Naive thymus-derived CD4-positive, alpha-beta T cell (primary cell): ENCODE data around the gene ASXL2. TPM values are rescaled to one million over a fixed set of nuclear protein-coding genes. Genes with fewer than 3 reads are reported as not detected.

Experiments used
- ATAC-seq: fragments of 150-1000 bp; cut with Tn5 transposase; 2 replicates; pipeline ENCODE4 v1.10.0; 2021; ENCODE audit warnings: mild to moderate bottlenecking, moderate library complexity
- CTCF ChIA-PET: fragments of 350-600 bp; sonication (Branson Sonifier 250); formaldehyde crosslinking; loops from one replicate; lab custom pipeline; 2021; ENCODE audit warnings: antibody characterized with exemption; lab: Charles Lee
- POLR2A ChIA-PET: fragments of 350-600 bp; sonication (Branson Sonifier 250); formaldehyde crosslinking; loops from one replicate; lab custom pipeline; 2021; ENCODE audit warnings: antibody characterized with exemption, inconsistent platforms; lab: Charles Lee
- DNase-seq, 9 donors: peaks; one replicate each; pipeline versions ENCODE4 v3.0.0 to v3.0.0-alpha.2; 2020 to 2022; ENCODE audit warnings: mixed read lengths in 1 of 9
- H3K27ac ChIP-seq: one replicate; pipeline ENCODE4 v1.7.0; 2013; ENCODE audit warnings: mild to moderate bottlenecking, low read depth, low read length, moderate library complexity
- H3K27me3 ChIP-seq, 2 donors: one replicate each; pipeline ENCODE4 v1.7.0; 2013; ENCODE audit warnings: low read length in 2 of 2, mild to moderate bottlenecking in 2 of 2, moderate library complexity in 2 of 2; ENCODE audit not compliant: control insufficient read depth in 2 of 2, insufficient read depth in 2 of 2
- H3K36me3 ChIP-seq, 3 experiments: 1 replicate in 2 of 3; 2 replicates in 1 of 3; pipeline ENCODE4 v1.7.0; 2013; ENCODE audit warnings: low read length in 3 of 3, mild to moderate bottlenecking in 3 of 3, moderate library complexity in 1 of 3; ENCODE audit not compliant: insufficient read depth in 3 of 3, control insufficient read depth in 2 of 3
- H3K4me1 ChIP-seq, 2 donors: one replicate each; pipeline ENCODE4 v1.7.0; 2013; ENCODE audit warnings: low read length in 2 of 2, mild to moderate bottlenecking in 2 of 2, moderate library complexity in 1 of 2; ENCODE audit not compliant: control insufficient read depth in 2 of 2, insufficient read depth in 2 of 2
- H3K4me3 ChIP-seq: 2 replicates; pipeline ENCODE4 v1.7.0; 2013; ENCODE audit warnings: mild to moderate bottlenecking, low read length
- H3K9me3 ChIP-seq, 3 experiments: 1 replicate in 2 of 3; 2 replicates in 1 of 3; pipeline ENCODE4 v1.7.0; 2013; ENCODE audit warnings: low read length in 3 of 3; ENCODE audit not compliant: control insufficient read depth in 2 of 3
- H3K27ac Mint-ChIP-seq, 9 donors: one replicate each; pipeline ENCODE4 v1.8.0; 2020 to 2022; ENCODE audit warnings: mixed read lengths in 9 of 9, mild to moderate bottlenecking in 8 of 9, moderate library complexity in 5 of 9, inconsistent platforms in 2 of 9
- H3K27me3 Mint-ChIP-seq, 5 donors: one replicate each; pipeline ENCODE4 v1.8.0; 2021 to 2022; ENCODE audit warnings: mixed read lengths in 5 of 5, mild to moderate bottlenecking in 1 of 5
- H3K36me3 Mint-ChIP-seq, 5 donors: one replicate each; pipeline ENCODE4 v1.8.0; 2020 to 2022; ENCODE audit warnings: mixed read lengths in 5 of 5, mild to moderate bottlenecking in 3 of 5, inconsistent platforms in 1 of 5
- H3K4me1 Mint-ChIP-seq, 7 donors: one replicate each; pipeline ENCODE4 v1.8.0; 2020 to 2022; ENCODE audit warnings: mixed read lengths in 7 of 7, mild to moderate bottlenecking in 3 of 7, inconsistent platforms in 1 of 7
- H3K4me3 Mint-ChIP-seq, 10 donors: one replicate each; pipeline ENCODE4 v1.8.0; 2020 to 2022; ENCODE audit warnings: mild to moderate bottlenecking in 10 of 10, mixed read lengths in 10 of 10, moderate library complexity in 6 of 10, inconsistent platforms in 2 of 10
- H3K9me3 Mint-ChIP-seq, 11 donors: one replicate each; pipeline ENCODE4 v1.8.0; 2020 to 2022; ENCODE audit warnings: mixed read lengths in 11 of 11, mild to moderate bottlenecking in 4 of 11, inconsistent platforms in 1 of 11, moderate library complexity in 1 of 11
- intact Hi-C, 2 donors: fragments of 100-400 bp; cut with micrococcal nuclease; formaldehyde crosslinking; loops; one replicate each; pipeline ENCODE4 v1.15.1; 2023
- polyA plus RNA-seq, 2 donors: library from polyadenylated mRNA; unstranded; fragments of 300-500 nt; fragmentation: Illumina TruSeq; gene quantifications; one replicate each; pipeline ENCODE4 v1.2.3, GENCODE V29; 2021
- total RNA-seq, 6 experiments: library from RNA in 5 of 6; stranded (reverse) in 5 of 6; gene quantifications; 1 replicate in 5 of 6; 2 replicates in 1 of 6; pipeline ENCODE4 v1.2.3 and lab custom pipeline; 2021 to 2026

The ASXL2 gene
- total and polyA plus RNA-seq, 7 experiments from 2014 or later, result 11.6 to 62.1 (median 30.9) TPM

DNA sequence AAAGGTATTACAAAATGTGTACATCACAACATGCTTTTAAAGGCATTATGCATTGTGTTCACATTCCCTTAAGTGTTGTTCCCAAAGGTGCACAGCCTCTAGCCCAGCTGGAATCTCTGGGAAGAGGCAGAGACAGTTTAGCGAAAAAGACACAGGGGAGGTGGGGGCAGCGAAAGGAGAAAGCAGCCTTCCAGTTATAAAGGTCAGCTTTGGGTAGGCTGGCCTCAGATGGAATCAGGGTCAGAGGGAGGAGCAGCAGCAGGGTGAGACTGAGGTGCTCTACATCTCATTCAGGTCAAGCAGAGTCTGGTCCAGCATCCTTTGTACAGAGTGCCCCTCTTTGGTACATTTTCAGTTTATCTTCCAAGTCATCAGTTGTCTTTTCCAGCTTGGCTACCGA, 68.6 kb downstream of the ASXL2 start:
- H3K27ac Mint-ChIP-seq, result peak overlapping the region in 3 of 9 donors; percentile 5 to 68 (median 8)
- Histone ChIP-seq H3K27me3 (no peaks in the 10 kb centered on the region), H3K4me1 (peaks cover 0 to 9% of the 10 kb centered on the region in 2 donors), H3K4me3 (no peak overlapping the region), H3K36me3 (peaks cover 0 to 10% (median 0%) of the 10 kb centered on the region in 3 experiments), H3K9me3 (no peaks in the 10 kb centered on the region), H3K27ac (no peak overlapping the region)
- ATAC-seq, result no peak
- ChIA-PET POLR2A (interaction anchor here (1.0 to 1.8 kb wide), 3 partner anchors 8 to 46 kb away, joined by 3 to 5 read pairs (median 3); no protein-coding TSS in a partner anchor), CTCF (interaction anchor here (1.8 kb wide), 1 partner anchor 14 kb away, joined by 5 read pairs; no protein-coding TSS in a partner anchor)
- peaks cover 11 to 40% (median 22%) of the 10 kb centered on the region in 5 donors for H3K36me3 Mint-ChIP-seq
- intact Hi-C loops, result no loop called here
- no peaks in the 10 kb centered on the region for H3K9me3 Mint-ChIP-seq
- peaks cover 12 to 53% (median 52%) of the 10 kb centered on the region in 7 donors for H3K4me1 Mint-ChIP-seq
- no peak for DNase-seq
- no peaks in the 10 kb centered on the region for H3K27me3 Mint-ChIP-seq
- H3K4me3 Mint-ChIP-seq, result no peak overlapping the region

DNA sequence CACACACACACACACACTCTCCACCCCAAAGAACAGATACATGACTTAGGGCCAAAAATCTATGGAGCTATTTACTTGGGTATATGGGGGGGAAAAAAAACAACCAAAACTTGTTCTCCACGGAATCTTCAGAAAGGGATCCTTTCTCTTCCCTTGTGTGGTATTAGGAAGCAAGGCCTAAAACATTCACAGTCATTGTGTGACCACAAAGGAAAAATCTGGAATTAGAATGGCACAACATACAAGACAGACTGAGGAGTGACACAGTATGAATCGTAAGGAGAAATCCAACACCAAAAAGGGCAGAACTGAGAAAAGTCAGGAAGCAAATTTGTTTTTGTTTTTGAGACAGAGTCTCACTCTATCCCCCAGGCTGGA, 70.3 kb downstream of the ASXL2 start:
- H3K27ac ChIP-seq, result no peak overlapping the region
- POLR2A ChIA-PET, result no interaction called here

DNA sequence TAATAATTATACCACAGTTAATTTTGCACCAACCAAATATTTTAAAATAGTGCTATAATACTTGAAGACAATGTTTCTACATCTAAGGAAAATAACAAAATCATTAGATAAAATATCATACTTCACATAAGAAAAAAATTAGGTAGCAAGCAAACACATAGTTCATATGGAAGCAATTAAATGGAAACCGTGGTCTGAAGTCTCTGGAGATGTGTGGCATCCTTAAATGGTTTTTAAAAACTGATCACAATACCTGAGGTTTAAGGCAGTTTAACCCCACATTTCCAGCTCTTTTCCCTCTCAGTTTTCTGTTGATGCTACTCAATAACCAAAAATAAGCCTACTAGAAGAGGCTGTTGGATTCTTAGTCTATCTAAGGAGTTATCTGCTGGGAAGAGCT, 71.3 kb downstream of the ASXL2 start:
- no peak overlapping the region for H3K4me3 ChIP-seq
- H3K36me3 ChIP-seq, result peaks cover 0 to 25% (median 0%) of the 10 kb centered on the region in 3 experiments
- H3K27me3 Mint-ChIP-seq, result no peaks in the 10 kb centered on the region
- no peak overlapping the region for H3K27ac Mint-ChIP-seq
- peaks cover 11 to 51% (median 33%) of the 10 kb centered on the region in 5 donors for H3K36me3 Mint-ChIP-seq
- ChIA-PET CTCF (interaction anchor here (1.0 kb wide), 1 partner anchor 45 kb away, joined by 4 read pairs; no protein-coding TSS in a partner anchor), POLR2A (no interaction called here)
- peaks cover 12 to 66% (median 41%) of the 10 kb centered on the region in 7 donors for H3K4me1 Mint-ChIP-seq
- DNase-seq (no peak), ATAC-seq (no peak)
- intact Hi-C loops, result no loop called here
- no peaks in the 10 kb centered on the region for H3K27me3 ChIP-seq
- H3K4me1 ChIP-seq, result peaks cover 0 to 9% of the 10 kb centered on the region in 2 donors
- H3K27ac ChIP-seq, result no peak overlapping the region
- no peaks in the 10 kb centered on the region for H3K9me3 ChIP-seq
- no peak overlapping the region for H3K4me3 Mint-ChIP-seq
- H3K9me3 Mint-ChIP-seq, result no peaks in the 10 kb centered on the region

More for the DNA sequence above, 70.3 kb downstream of the ASXL2 start:
- intact Hi-C loops, result no loop called here
- Histone ChIP-seq H3K36me3 (peaks cover 0 to 25% (median 0%) of the 10 kb centered on the region in 3 experiments), H3K27me3 (no peaks in the 10 kb centered on the region), H3K4me3 (no peak overlapping the region), H3K4me1 (peaks cover 0 to 9% of the 10 kb centered on the region in 2 donors), H3K9me3 (no peaks in the 10 kb centered on the region)
- H3K27ac Mint-ChIP-seq, result no peak overlapping the region
- H3K9me3 Mint-ChIP-seq, result no peaks in the 10 kb centered on the region
- ATAC-seq, result no peak
- peaks cover 11 to 54% (median 33%) of the 10 kb centered on the region in 5 donors for H3K36me3 Mint-ChIP-seq
- no peaks in the 10 kb centered on the region for H3K27me3 Mint-ChIP-seq
- no peak overlapping the region for H3K4me3 Mint-ChIP-seq
- CTCF ChIA-PET, result interaction anchor here (0.6 kb wide), 2 partner anchors 28 to 86 kb away, joined by 3 read pairs; no protein-coding TSS in a partner anchor
- no peak for DNase-seq
- H3K4me1 Mint-ChIP-seq, result peaks cover 12 to 66% (median 43%) of the 10 kb centered on the region in 7 donors

DNA sequence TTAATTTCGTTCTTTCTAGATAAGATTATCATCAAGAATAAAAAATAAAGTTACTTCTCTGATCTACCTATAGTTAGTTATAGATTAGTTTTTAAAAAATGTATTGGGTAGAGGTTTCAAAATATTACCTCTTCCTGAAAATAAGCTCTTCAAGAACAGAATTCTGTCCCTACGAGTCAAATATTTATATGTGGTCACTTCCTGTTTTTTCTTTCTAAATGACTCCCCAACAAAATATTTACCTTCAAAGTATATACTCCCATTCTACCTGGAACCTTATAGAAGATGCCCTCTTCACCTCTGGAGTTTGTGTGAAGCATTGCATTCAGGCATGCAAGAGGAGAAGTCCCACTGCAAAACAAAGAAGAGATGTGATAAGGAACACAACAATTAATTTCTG, 72.3 kb downstream of the ASXL2 start:
- H3K36me3 Mint-ChIP-seq, result peaks cover 11 to 56% (median 38%) of the 10 kb centered on the region in 5 donors
- H3K27ac ChIP-seq, result no peak overlapping the region
- H3K4me3 Mint-ChIP-seq, result peak overlapping the region in 1 of 10 donors; percentile 51
- ChIA-PET CTCF (no interaction called here), POLR2A (interaction anchor here (0.7 kb wide), 1 partner anchor 65 kb away, joined by 4 read pairs; no protein-coding TSS in a partner anchor)
- H3K36me3 ChIP-seq, result peaks cover 0 to 25% (median 0%) of the 10 kb centered on the region in 3 experiments
- H3K4me1 ChIP-seq, result peaks cover 0 to 9% of the 10 kb centered on the region in 2 donors
- no peak overlapping the region for H3K4me3 ChIP-seq
- intact Hi-C loops, result no loop called here
- no peaks in the 10 kb centered on the region for H3K9me3 ChIP-seq
- no peaks in the 10 kb centered on the region for H3K27me3 Mint-ChIP-seq
- no peak for DNase-seq
- peaks cover 18 to 70% (median 48%) of the 10 kb centered on the region in 7 donors for H3K4me1 Mint-ChIP-seq
- no peak for ATAC-seq
- no peaks in the 10 kb centered on the region for H3K27me3 ChIP-seq
- no peaks in the 10 kb centered on the region for H3K9me3 Mint-ChIP-seq
- peak overlapping the region in 3 of 9 donors; percentile 36 to 58 (median 46) for H3K27ac Mint-ChIP-seq

DNA sequence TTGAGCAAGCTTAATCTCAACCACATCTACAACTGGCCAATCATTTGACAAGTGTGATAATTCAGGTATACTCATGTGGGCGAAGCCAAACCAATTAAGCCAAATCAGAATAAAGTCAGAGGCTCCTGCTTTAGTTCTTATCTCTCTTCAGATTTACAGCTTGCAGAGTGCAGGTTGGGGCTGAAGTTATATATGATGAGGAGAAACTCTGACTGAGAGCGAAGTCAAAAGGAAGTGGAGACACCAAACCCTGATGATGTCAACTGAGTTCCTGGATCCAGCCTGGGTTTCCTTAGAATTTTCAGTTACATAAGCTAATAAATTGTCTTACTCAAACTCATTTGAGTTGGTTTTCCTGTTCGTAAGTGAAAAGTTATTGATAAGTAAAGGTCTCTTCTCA, 73.9 kb downstream of the ASXL2 start:
- Mint-ChIP-seq H3K27me3 (no peaks in the 10 kb centered on the region), H3K4me1 (peaks cover 8 to 61% (median 45%) of the 10 kb centered on the region in 7 donors), H3K4me3 (peak overlapping the region in 1 of 10 donors; percentile 60), H3K9me3 (no peaks in the 10 kb centered on the region), H3K36me3 (peaks cover 6 to 46% (median 32%) of the 10 kb centered on the region in 5 donors), H3K27ac (peak overlapping the region in 3 of 9 donors; percentile 12 to 51 (median 12))
- ATAC-seq, result no peak
- Histone ChIP-seq H3K4me1 (no peaks in the 10 kb centered on the region), H3K9me3 (no peaks in the 10 kb centered on the region), H3K27me3 (no peaks in the 10 kb centered on the region), H3K27ac (no peak overlapping the region), H3K4me3 (no peak overlapping the region), H3K36me3 (peaks cover 0 to 25% (median 0%) of the 10 kb centered on the region in 3 experiments)
- no peak for DNase-seq
- POLR2A ChIA-PET, result interaction anchor here (2.4 kb wide), 1 partner anchor 10 kb away, joined by 6 read pairs; no protein-coding TSS in a partner anchor
- intact Hi-C loops, result no loop called here
- CTCF ChIA-PET, result no interaction called here

DNA sequence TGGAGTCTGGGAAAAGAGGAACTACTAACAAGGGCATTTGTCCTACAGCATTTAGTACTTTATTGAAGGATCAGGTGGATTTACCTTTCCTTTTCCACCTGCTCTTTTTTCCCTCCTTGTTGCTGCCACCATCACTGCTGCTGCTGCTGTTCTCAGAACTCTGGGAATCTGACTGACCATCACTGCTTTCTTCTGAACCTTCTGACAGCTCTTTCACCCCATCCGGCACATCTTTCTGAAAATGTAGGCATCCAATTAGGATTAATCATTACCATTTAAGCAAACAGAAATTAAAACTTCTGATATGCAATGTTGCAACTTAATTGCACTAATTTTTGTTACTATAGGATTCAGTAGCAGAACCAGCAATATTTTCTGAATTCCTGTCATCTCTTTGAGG, 79.0 kb downstream of the ASXL2 start:
- Histone ChIP-seq H3K36me3 (peaks cover 0 to 15% (median 0%) of the 10 kb centered on the region in 3 experiments), H3K27me3 (no peaks in the 10 kb centered on the region), H3K4me3 (no peak overlapping the region), H3K4me1 (peaks cover 17 to 29% of the 10 kb centered on the region in 2 donors), H3K9me3 (no peaks in the 10 kb centered on the region), H3K27ac (no peak overlapping the region)
- peaks cover 37 to 84% (median 77%) of the 10 kb centered on the region in 7 donors for H3K4me1 Mint-ChIP-seq
- peaks cover 13 to 54% (median 46%) of the 10 kb centered on the region in 5 donors for H3K36me3 Mint-ChIP-seq
- peak overlapping the region in 4 of 9 donors; percentile 18 to 89 (median 62) for H3K27ac Mint-ChIP-seq
- peaks cover 0 to 2% (median 0%) of the 10 kb centered on the region in 11 donors for H3K9me3 Mint-ChIP-seq
- H3K27me3 Mint-ChIP-seq, result no peaks in the 10 kb centered on the region
- ChIA-PET POLR2A (interaction anchor here (0.6 kb wide), 1 partner anchor 479 kb away, joined by 3 read pairs; no protein-coding TSS in a partner anchor), CTCF (no interaction called here)
- H3K4me3 Mint-ChIP-seq, result no peak overlapping the region
- no peak for ATAC-seq
- intact Hi-C loops, result no loop called here
- DNase-seq, result no peak
